ENCODE results near the gene TINAG. TPM values are rescaled to one million over a fixed set of nuclear protein-coding genes. Genes with fewer than 3 reads are reported as not detected.

TINAG gene
- total and polyA plus RNA-seq, 2 of the 13 experiments (the other 11 are each of a cell fraction or from before 2014, with no cell fraction given), result 0.08 to 0.15 TPM

GRCh38 chr6:54291146-54291545, 17.1 kb upstream of the TINAG start (continued):
- TF ChIP-seq, protein P1, sequence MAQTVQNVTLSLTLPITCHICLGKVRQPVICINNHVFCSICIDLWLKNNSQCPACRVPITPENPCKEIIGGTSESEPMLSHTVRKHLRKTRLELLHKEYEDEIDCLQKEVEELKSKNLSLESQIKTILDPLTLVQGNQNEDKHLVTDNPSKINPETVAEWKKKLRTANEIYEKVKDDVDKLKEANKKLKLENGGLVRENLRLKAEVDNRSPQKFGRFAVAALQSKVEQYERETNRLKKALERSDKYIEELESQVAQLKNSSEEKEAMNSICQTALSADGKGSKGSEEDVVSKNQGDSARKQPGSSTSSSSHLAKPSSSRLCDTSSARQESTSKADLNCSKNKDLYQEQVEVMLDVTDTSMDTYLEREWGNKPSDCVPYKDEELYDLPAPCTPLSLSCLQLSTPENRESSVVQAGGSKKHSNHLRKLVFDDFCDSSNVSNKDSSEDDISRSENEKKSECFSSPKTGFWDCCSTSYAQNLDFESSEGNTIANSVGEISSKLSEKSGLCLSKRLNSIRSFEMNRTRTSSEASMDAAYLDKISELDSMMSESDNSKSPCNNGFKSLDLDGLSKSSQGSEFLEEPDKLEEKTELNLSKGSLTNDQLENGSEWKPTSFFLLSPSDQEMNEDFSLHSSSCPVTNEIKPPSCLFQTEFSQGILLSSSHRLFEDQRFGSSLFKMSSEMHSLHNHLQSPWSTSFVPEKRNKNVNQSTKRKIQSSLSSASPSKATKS (CRISPR knock-in tag; IDR thresholded peaks at IDR 0.05), result no peak
- TF ChIP-seq SNAI1 (CRISPR knock-in tag; IDR thresholded peaks at IDR 0.05; ENCODE audit: borderline replicate concordance) (no peak), PITX1 (CRISPR knock-in tag; IDR thresholded peaks at IDR 0.05) (no peak), ZNF318 (CRISPR knock-in tag; IDR thresholded peaks at IDR 0.05) (no peak), ZNF225 (CRISPR knock-in tag; IDR thresholded peaks at IDR 0.05) (no peak), ZNF577 (CRISPR knock-in tag; IDR thresholded peaks at IDR 0.05; ENCODE audit: borderline replicate concordance, low read depth) (no peak)
